A549 (cell line): ENCODE data around the gene ZDHHC11B.

ENCODE experiments used
- MAFK ChIP-seq: fragments of 450-650 bp; IDR thresholded peaks from 2 replicates; pipeline ENCODE4 v1.6.1; 2014; ENCODE audit not compliant: partially characterized antibody
- TF ChIP-seq, protein P1 (sequence below): fragments of >200 bp; sonication (Bioruptor Twin); formaldehyde crosslinking; IDR thresholded peaks from 3 replicates; pipeline ENCODE4 v1.5.1; 2016

DNA sequence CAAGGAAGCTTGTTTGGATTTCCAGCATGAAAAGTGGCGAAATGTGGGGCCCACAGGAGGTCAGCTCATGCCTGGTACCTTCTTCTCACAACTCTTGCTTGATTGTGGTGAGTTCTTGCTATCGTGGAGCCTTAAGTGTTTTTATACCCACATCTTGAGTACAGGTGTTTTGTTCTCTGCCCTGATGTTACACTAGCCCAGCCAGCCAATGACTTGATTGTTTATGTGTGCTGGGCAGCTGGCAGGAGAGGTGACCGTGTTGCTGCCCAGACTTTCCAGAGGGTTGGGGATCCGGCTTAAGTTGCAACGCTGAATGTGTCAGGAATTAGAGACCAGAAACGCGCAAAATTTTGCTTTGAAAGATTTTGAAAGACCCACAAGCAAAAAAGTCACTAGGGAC is 67.4 kb downstream of the ZDHHC11B start:
- TF ChIP-seq MAFK = no peak
- TF ChIP-seq, protein P1, sequence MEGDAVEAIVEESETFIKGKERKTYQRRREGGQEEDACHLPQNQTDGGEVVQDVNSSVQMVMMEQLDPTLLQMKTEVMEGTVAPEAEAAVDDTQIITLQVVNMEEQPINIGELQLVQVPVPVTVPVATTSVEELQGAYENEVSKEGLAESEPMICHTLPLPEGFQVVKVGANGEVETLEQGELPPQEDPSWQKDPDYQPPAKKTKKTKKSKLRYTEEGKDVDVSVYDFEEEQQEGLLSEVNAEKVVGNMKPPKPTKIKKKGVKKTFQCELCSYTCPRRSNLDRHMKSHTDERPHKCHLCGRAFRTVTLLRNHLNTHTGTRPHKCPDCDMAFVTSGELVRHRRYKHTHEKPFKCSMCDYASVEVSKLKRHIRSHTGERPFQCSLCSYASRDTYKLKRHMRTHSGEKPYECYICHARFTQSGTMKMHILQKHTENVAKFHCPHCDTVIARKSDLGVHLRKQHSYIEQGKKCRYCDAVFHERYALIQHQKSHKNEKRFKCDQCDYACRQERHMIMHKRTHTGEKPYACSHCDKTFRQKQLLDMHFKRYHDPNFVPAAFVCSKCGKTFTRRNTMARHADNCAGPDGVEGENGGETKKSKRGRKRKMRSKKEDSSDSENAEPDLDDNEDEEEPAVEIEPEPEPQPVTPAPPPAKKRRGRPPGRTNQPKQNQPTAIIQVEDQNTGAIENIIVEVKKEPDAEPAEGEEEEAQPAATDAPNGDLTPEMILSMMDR = no peak
